ENCODE data around the gene TMEM63A. TPM values are rescaled to one million over a fixed set of nuclear protein-coding genes. Genes with fewer than 3 reads are reported as not detected.

Gene TMEM63A
- total and polyA plus RNA-seq, 10 of the 15 experiments (the other 5 are each of a cell fraction or from before 2014, with no cell fraction given), result 1.3 to 33.5 (median 15.2) TPM

DNA sequence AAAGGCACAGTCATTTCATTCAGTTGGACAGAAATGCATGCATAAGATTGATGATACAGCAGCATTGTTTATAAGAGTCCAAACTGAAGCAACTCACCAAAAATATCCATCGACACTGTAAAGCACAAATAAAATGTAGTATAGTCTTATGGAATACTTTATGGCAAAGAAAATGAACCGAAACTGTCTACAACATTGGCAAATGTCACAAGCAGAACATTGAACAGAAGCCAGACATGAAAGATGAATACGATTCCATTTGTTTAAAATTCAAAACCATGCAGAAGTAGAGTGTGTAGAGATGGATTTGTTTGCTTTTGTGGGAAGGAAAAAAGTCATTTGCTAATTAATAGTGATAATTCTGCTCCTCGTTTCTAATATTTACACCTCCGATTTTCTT is 14.3 kb upstream of the TMEM63A start:
- ChIA-PET POLR2A (interaction anchor here (0.6 to 2.2 kb wide), 3 partner anchors 12 to 18 kb away, joined by 3 to 21 read pairs (median 3); partner anchors contain the start of gene TMEM63A), CTCF (interaction anchor here (0.8 to 4.0 kb wide), 10 partner anchors 13 to 437 kb away, joined by 3 to 40 read pairs (median 4); partner anchors contain the start of genes SRP9 and TMEM63A), RAD21 (ENCODE audit: unreplicated experiment) (interaction anchor here (0.6 to 3.1 kb wide), 7 partner anchors 14 to 168 kb away, joined by 3 to 24 read pairs (median 4); partner anchors contain the start of genes PYCR2 and TMEM63A), SMC1A (ENCODE audit: uncharacterized antibody, unreplicated experiment) (interaction anchor here (0.7 to 2.4 kb wide), 6 partner anchors 12 to 900 kb away, joined by 3 to 9 read pairs (median 4); partner anchors contain the start of gene TMEM63A)
- Histone ChIP-seq H3K27me3 (replicated peaks in 1 of 2; ENCODE audit: control insufficient read depth in 2 of 2, insufficient read depth in 2 of 2, low read length in 1 of 2) (no peaks in the 10 kb centered on the region), H3K4me1 (ENCODE audit: control insufficient read depth, insufficient read depth, low read length) (peaks cover 20% of the 10 kb centered on the region), H3K27ac (ENCODE audit: control insufficient read depth, insufficient read depth) (peak overlapping the region; percentile 80; the same call in 1 of the 2 replicates), H2AFZ (ENCODE audit: control insufficient read depth, low read depth, low read length) (no peak overlapping the region; the same call in 1 of the 2 replicates), H3K79me2 (ENCODE audit: control insufficient read depth, insufficient read depth, low read length) (no peaks in the 10 kb centered on the region), H3K36me3 (ENCODE audit: control insufficient read depth in 2 of 2, insufficient read depth in 2 of 2, low read length in 1 of 2) (no peaks in the 10 kb centered on the region), H3K9me3 (replicated peaks; ENCODE audit: control insufficient read depth, insufficient read depth, low read length) (no peaks in the 10 kb centered on the region), H3K4me3 (no peak overlapping the region), H3K4me2 (ENCODE audit: control insufficient read depth, insufficient read depth) (no peak overlapping the region; the same call in 1 of the 2 replicates), H4K20me1 (ENCODE audit: control insufficient read depth, insufficient read depth) (no peaks in the 10 kb centered on the region), H3K9ac (ENCODE audit: control insufficient read depth, insufficient read depth, low read length) (no peak overlapping the region)
- in situ Hi-C loops (cut with MboI), result no loop called here
- BruUV-seq (replicated peaks), result no TSS peak
- DNase-seq (ENCODE audit: low read depth, low spot score) (no peak), FAIRE-seq (no peak), ATAC-seq (no peak)
- intact Hi-C loops (cut with micrococcal nuclease; ENCODE audit: unreplicated experiment), result no loop called here
- 70% methylated on average over 5 of the region's 5 CpGs for WGBS (ENCODE audit: insufficient coverage, insufficient replicate concordance, low lambda C conversion rate, missing lambda C conversion rate)
- TF ChIP-seq SMAD1 (IDR thresholded peaks at IDR 0.05; ENCODE audit: low read depth, partially characterized antibody), result no peak
- no peak for TF ChIP-seq CHD1 (IDR thresholded peaks at IDR 0.05; ENCODE audit: low read depth, low read length)
- no peak for TF ChIP-seq ZNF207 (IDR thresholded peaks at IDR 0.05; ENCODE audit: borderline replicate concordance)
- no peak for TF ChIP-seq HCFC1 (IDR thresholded peaks at IDR 0.05; ENCODE audit: low read length)

DNA sequence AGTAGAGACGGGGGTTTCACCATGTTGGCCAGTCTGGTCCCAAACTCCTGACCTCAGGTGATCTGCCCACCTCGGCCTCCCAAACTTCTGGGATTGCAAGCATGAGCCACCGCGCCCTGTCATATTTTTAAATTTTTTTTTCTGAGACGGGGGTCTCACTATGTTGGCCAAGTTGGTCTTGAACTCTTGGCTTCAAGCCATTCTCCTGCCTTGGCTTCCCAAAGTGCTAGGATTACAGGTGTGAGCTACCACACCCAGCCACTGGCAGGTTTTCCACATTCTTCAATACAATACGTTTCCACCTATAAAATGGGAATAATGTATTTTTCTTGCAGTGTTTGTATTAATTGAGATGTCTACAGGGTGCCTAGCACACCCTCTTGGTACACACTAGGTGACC is 10.1 kb upstream of the TMEM63A start:
- Histone ChIP-seq H3K27me3 (replicated peaks in 1 of 2; ENCODE audit: control insufficient read depth in 2 of 2, insufficient read depth in 2 of 2, low read length in 1 of 2) (no peaks in the 10 kb centered on the region), H4K20me1 (ENCODE audit: control insufficient read depth, insufficient read depth) (no peaks in the 10 kb centered on the region), H3K27ac (ENCODE audit: control insufficient read depth, insufficient read depth) (no peak overlapping the region), H3K4me2 (ENCODE audit: control insufficient read depth, insufficient read depth) (no peak overlapping the region), H2AFZ (ENCODE audit: control insufficient read depth, low read depth, low read length) (no peak overlapping the region), H3K9ac (ENCODE audit: control insufficient read depth, insufficient read depth, low read length) (no peak overlapping the region), H3K4me1 (ENCODE audit: control insufficient read depth, insufficient read depth, low read length) (peaks cover 10% of the 10 kb centered on the region), H3K36me3 (ENCODE audit: control insufficient read depth in 2 of 2, insufficient read depth in 2 of 2, low read length in 1 of 2) (no peaks in the 10 kb centered on the region), H3K4me3 (no peak overlapping the region), H3K9me3 (replicated peaks; ENCODE audit: control insufficient read depth, insufficient read depth, low read length) (no peaks in the 10 kb centered on the region), H3K79me2 (ENCODE audit: control insufficient read depth, insufficient read depth, low read length) (no peaks in the 10 kb centered on the region)
- no peak for DNase-seq (ENCODE audit: low read depth, low spot score)
- ChIA-PET POLR2A (no interaction called here), RAD21 (ENCODE audit: unreplicated experiment) (no interaction called here), SMC1A (ENCODE audit: uncharacterized antibody, unreplicated experiment) (no interaction called here), CTCF (interaction anchor here (2.3 kb wide), 1 partner anchor 18 kb away, joined by 4 read pairs; no protein-coding TSS in a partner anchor)
- in situ Hi-C loops (cut with MboI), result no loop called here
- intact Hi-C loops (cut with micrococcal nuclease; ENCODE audit: unreplicated experiment), result no loop called here
- 71% methylated on average over 6 of the region's 6 CpGs for WGBS (ENCODE audit: insufficient coverage, insufficient replicate concordance, low lambda C conversion rate, missing lambda C conversion rate)
- no TSS peak for BruUV-seq (replicated peaks)
- no peak for FAIRE-seq
- ATAC-seq, result no peak
- TF ChIP-seq ZBED1 (IDR thresholded peaks at IDR 0.05; ENCODE audit: borderline replicate concordance) (no peak), SIX5 (IDR thresholded peaks at IDR 0.05; ENCODE audit: low read depth, low read length, severe bottlenecking) (no peak), RBBP5 (conservative IDR thresholded peaks at IDR 0.05) (no peak), BACH1 (IDR thresholded peaks at IDR 0.05; ENCODE audit: borderline replicate concordance) (no peak), ZNF622 (IDR thresholded peaks at IDR 0.05) (no peak), YY1 (IDR thresholded peaks at IDR 0.05; ENCODE audit: low read depth, low read length) (no peak)
- TF ChIP-seq, protein P1, sequence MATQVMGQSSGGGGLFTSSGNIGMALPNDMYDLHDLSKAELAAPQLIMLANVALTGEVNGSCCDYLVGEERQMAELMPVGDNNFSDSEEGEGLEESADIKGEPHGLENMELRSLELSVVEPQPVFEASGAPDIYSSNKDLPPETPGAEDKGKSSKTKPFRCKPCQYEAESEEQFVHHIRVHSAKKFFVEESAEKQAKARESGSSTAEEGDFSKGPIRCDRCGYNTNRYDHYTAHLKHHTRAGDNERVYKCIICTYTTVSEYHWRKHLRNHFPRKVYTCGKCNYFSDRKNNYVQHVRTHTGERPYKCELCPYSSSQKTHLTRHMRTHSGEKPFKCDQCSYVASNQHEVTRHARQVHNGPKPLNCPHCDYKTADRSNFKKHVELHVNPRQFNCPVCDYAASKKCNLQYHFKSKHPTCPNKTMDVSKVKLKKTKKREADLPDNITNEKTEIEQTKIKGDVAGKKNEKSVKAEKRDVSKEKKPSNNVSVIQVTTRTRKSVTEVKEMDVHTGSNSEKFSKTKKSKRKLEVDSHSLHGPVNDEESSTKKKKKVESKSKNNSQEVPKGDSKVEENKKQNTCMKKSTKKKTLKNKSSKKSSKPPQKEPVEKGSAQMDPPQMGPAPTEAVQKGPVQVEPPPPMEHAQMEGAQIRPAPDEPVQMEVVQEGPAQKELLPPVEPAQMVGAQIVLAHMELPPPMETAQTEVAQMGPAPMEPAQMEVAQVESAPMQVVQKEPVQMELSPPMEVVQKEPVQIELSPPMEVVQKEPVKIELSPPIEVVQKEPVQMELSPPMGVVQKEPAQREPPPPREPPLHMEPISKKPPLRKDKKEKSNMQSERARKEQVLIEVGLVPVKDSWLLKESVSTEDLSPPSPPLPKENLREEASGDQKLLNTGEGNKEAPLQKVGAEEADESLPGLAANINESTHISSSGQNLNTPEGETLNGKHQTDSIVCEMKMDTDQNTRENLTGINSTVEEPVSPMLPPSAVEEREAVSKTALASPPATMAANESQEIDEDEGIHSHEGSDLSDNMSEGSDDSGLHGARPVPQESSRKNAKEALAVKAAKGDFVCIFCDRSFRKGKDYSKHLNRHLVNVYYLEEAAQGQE (IDR thresholded peaks at IDR 0.05; ENCODE audit: low read depth, low read length), result no peak
